A549 (cell line): ENCODE measurements around the gene DGUOK.

ENCODE experiments used
- CHD2 ChIP-seq: fragments of 150-350 bp; IDR thresholded peaks from 2 replicates; pipeline ENCODE4 v1.6.1; 2014; ENCODE audit warnings: low read length; ENCODE audit not compliant: partially characterized antibody
- FOXS1 ChIP-seq: fragments of 250-450 bp; sonication (Bioruptor Pico); IDR thresholded peaks from 2 replicates; pipeline ENCODE4 v1.5.0; 2020; ENCODE audit warnings: mild to moderate bottlenecking, moderate library complexity
- KDM1A ChIP-seq: fragments of 200-600 bp; sonication (generic); IDR thresholded peaks from 2 replicates; pipeline ENCODE4 v1.6.1; 2016; ENCODE audit warnings: low read depth, mild to moderate bottlenecking
- PHF8 ChIP-seq: fragments of 200-600 bp; sonication (generic); IDR thresholded peaks from 2 replicates; pipeline ENCODE4 v1.6.1; 2016; ENCODE audit warnings: low read depth, mild to moderate bottlenecking, antibody characterized with exemption, moderate library complexity, borderline replicate concordance
- SREBF2 ChIP-seq: fragments of 450-650 bp; IDR thresholded peaks from 2 replicates; pipeline ENCODE4 v1.6.1; 2014; ENCODE audit warnings: mild to moderate bottlenecking, moderate library complexity
- ZSCAN20 ChIP-seq: fragments of 250-450 bp; sonication (Bioruptor Pico); IDR thresholded peaks from 2 replicates; pipeline ENCODE4 v1.8.0; 2022; ENCODE audit warnings: mild to moderate bottlenecking, moderate library complexity
- TF ChIP-seq, protein P1 (sequence below): fragments of >200 bp; sonication (Bioruptor Twin); formaldehyde crosslinking; IDR thresholded peaks from 3 replicates; pipeline ENCODE4 v1.5.1; 2016
- TF ChIP-seq, protein P2 (sequence below): fragments of 450-650 bp; IDR thresholded peaks from 2 replicates; pipeline ENCODE4 v1.6.1; 2014; ENCODE audit warnings: antibody characterized with exemption
- TF ChIP-seq, protein P3 (sequence below): IDR thresholded peaks from 2 replicates; pipeline ENCODE4 v1.6.1; 2012

DNA sequence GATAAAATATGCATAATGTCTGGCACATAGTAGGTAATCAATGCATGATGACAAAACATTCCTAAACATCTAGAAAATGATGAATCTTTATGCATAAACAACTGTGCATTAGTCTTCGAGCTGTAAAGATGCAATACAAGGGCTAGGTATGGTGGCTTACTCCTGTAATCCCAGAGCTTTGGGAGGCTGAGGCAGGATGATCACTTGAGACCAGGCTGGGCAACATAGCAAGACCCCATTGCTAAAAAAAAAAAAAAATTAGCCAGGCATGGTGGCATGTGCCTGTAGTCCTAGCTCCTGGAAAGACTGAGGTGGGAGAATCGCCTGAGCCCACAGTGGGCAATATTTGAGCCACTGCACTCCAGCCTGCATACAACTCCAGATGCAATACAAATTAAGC, 63.3 kb downstream of the DGUOK start:
- no peak for TF ChIP-seq ZSCAN20 (CRISPR knock-in tag)
- TF ChIP-seq CHD2, result no peak
- TF ChIP-seq, protein P1, sequence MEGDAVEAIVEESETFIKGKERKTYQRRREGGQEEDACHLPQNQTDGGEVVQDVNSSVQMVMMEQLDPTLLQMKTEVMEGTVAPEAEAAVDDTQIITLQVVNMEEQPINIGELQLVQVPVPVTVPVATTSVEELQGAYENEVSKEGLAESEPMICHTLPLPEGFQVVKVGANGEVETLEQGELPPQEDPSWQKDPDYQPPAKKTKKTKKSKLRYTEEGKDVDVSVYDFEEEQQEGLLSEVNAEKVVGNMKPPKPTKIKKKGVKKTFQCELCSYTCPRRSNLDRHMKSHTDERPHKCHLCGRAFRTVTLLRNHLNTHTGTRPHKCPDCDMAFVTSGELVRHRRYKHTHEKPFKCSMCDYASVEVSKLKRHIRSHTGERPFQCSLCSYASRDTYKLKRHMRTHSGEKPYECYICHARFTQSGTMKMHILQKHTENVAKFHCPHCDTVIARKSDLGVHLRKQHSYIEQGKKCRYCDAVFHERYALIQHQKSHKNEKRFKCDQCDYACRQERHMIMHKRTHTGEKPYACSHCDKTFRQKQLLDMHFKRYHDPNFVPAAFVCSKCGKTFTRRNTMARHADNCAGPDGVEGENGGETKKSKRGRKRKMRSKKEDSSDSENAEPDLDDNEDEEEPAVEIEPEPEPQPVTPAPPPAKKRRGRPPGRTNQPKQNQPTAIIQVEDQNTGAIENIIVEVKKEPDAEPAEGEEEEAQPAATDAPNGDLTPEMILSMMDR, result no peak
- TF ChIP-seq, protein P2, sequence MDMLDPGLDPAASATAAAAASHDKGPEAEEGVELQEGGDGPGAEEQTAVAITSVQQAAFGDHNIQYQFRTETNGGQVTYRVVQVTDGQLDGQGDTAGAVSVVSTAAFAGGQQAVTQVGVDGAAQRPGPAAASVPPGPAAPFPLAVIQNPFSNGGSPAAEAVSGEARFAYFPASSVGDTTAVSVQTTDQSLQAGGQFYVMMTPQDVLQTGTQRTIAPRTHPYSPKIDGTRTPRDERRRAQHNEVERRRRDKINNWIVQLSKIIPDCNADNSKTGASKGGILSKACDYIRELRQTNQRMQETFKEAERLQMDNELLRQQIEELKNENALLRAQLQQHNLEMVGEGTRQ, result no peak
- no peak for TF ChIP-seq PHF8
- TF ChIP-seq FOXS1 (CRISPR knock-in tag), result no peak
- TF ChIP-seq SREBF2, result no peak
- TF ChIP-seq, protein P3, sequence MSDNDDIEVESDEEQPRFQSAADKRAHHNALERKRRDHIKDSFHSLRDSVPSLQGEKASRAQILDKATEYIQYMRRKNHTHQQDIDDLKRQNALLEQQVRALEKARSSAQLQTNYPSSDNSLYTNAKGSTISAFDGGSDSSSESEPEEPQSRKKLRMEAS, result no peak
- no peak for TF ChIP-seq KDM1A
